Vagina (tissue), 2 donors: ENCODE data around the gene ZNF787. TPM values are rescaled to one million over a fixed set of nuclear protein-coding genes. Genes with fewer than 3 reads are reported as not detected.

Experiments
- DNase-seq, 2 donors: peaks; one replicate each; pipeline ENCODE4 v3.0.0-alpha.2; 2017; ENCODE audit errors: extremely low spot score in 2 of 2
- H3K27ac ChIP-seq: fragments of 200-600 bp; sonication (generic); one replicate; pipeline ENCODE4 v1.5.1; 2019
- H3K27me3 ChIP-seq: fragments of 200-600 bp; sonication (generic); one replicate; pipeline ENCODE4 v1.5.1; 2019
- H3K36me3 ChIP-seq, 2 donors: fragments of 200-600 bp; sonication (generic); one replicate each; pipeline ENCODE4 v1.5.1; 2017 to 2019
- H3K4me1 ChIP-seq: fragments of 200-600 bp; sonication (generic); one replicate; pipeline ENCODE4 v1.5.1; 2019
- H3K4me3 ChIP-seq, 2 donors: fragments of 200-600 bp; sonication (generic); 1 replicate in 1 of 2; 2 replicates in 1 of 2; pipeline ENCODE4 v1.5.1; 2016 to 2019
- H3K9me3 ChIP-seq: fragments of 200-600 bp; sonication (generic); one replicate; pipeline ENCODE4 v1.5.1; 2019
- POLR2A ChIP-seq, 2 donors: fragments of 450-650 bp; IDR thresholded peaks; one replicate each; pipeline ENCODE4 v1.6.1; 2017; ENCODE audit warnings: antibody characterized with exemption in 2 of 2, mild to moderate bottlenecking in 2 of 2, moderate library complexity in 2 of 2
- POLR2AphosphoS5 ChIP-seq, 2 donors: sonication (generic); formaldehyde crosslinking; IDR thresholded peaks; one replicate each; pipeline ENCODE4 v1.9.0; 2017; ENCODE audit warnings: antibody characterized with exemption in 2 of 2, mild to moderate bottlenecking in 2 of 2, low read depth in 1 of 2; ENCODE audit not compliant: insufficient read depth in 1 of 2
- intact Hi-C: fragments of 100-400 bp; cut with DNase I; formaldehyde crosslinking; loops from one replicate; pipeline ENCODE4 v1.15.1; 2023
- total RNA-seq: library from RNA; depleted of rRNA; stranded (reverse); fragments of >200 nt; gene quantifications from one replicate; pipeline ENCODE4 v1.2.3, GENCODE V29; 2016
- TF ChIP-seq, protein P1 (sequence below), 3 experiments: fragments of 450-650 bp in 2 of 3; fragments of 200-600 bp in 1 of 3; sonication (generic) in 1 of 3; IDR thresholded peaks; one replicate each; pipeline ENCODE4 v1.5.1; 2017 to 2019; ENCODE audit warnings: antibody characterized with exemption in 3 of 3, mild to moderate bottlenecking in 2 of 3, moderate library complexity in 2 of 3

The ZNF787 gene
- total RNA-seq, 1 donor from 2014 or later, result 13.5 TPM

DNA sequence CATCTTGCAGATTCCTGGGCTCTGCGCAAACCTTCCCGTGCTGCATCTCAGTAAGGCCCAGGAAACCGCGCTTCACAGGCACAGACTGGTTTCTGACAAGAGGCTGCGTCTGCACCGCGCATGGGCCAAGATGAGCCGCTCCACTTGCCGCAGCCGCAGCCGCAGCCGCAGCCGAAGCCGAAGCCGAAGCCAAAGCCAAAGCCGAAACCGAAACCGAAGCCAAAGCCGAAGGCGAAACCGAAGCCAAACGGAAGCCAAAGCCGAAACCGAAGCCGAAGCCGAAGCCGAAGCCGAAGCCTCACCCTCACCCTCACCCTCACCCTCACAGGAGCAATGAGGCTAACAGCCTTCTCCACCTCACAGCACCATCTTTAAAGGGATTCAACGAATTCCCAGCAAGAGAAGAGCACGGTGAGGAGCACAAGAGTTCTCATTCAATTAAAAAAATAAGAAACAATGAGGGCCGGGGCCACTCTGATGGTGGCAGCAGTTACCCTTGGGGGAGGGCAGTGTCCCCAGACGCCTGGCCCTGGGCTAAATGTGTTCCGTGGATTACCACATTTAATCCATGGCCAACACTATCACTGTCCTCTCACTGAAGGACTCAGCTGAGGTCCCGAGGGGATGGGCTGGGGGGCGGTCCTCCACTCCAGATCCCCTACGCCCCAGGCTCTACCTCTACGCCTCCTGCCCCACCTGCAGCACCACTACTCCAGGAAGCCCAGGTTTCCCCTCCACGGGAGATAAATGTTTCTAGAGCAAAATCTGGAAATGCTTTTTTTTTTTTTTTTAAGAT is 29.1 kb downstream of the ZNF787 start:
- H3K27ac ChIP-seq, result no peak overlapping the region
- TF ChIP-seq, protein P1, sequence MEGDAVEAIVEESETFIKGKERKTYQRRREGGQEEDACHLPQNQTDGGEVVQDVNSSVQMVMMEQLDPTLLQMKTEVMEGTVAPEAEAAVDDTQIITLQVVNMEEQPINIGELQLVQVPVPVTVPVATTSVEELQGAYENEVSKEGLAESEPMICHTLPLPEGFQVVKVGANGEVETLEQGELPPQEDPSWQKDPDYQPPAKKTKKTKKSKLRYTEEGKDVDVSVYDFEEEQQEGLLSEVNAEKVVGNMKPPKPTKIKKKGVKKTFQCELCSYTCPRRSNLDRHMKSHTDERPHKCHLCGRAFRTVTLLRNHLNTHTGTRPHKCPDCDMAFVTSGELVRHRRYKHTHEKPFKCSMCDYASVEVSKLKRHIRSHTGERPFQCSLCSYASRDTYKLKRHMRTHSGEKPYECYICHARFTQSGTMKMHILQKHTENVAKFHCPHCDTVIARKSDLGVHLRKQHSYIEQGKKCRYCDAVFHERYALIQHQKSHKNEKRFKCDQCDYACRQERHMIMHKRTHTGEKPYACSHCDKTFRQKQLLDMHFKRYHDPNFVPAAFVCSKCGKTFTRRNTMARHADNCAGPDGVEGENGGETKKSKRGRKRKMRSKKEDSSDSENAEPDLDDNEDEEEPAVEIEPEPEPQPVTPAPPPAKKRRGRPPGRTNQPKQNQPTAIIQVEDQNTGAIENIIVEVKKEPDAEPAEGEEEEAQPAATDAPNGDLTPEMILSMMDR (IDR thresholded peaks at IDR 0.05), result no peak
- no peak for TF ChIP-seq POLR2A (IDR thresholded peaks at IDR 0.05)
- no peak for TF ChIP-seq POLR2AphosphoS5 (IDR thresholded peaks at IDR 0.05; ENCODE audit: insufficient read depth in 1 of 2, low read depth in 1 of 2)
- H3K4me3 ChIP-seq, result no peak overlapping the region
- DNase-seq, result no peak
- peaks cover 0 to 10% of the 10 kb centered on the region in 2 donors for H3K36me3 ChIP-seq
- H3K27me3 ChIP-seq, result no peaks in the 10 kb centered on the region
- H3K9me3 ChIP-seq, result no peaks in the 10 kb centered on the region
- H3K4me1 ChIP-seq, result peaks cover 12% of the 10 kb centered on the region
- intact Hi-C loops, result loop anchor here (5.0 kb wide), 1 partner anchor 70 kb away; no protein-coding TSS in a partner anchor

DNA sequence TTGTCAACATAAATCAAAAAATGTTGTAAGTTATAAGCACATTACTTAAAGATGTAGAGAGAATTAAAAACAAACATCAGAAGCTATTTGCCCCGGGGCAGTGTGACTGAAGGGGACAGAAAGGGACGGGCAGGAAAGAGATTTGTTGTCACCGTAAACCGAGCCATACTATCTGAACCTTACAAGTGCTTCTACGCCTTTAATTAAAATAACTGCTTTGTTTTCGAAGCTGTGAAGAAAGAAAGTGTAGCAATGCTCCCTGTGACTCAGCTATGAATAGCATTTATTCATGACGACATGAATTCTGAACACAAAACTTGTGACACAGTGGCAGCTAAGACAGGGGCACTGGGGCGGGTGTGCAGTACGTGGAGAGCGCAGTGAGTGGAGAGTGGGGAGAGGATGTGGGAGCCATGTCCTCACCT is 30.0 kb downstream of the ZNF787 start:
- Histone ChIP-seq H3K27me3 (no peaks in the 10 kb centered on the region), H3K9me3 (no peaks in the 10 kb centered on the region), H3K27ac (no peak overlapping the region), H3K36me3 (peaks cover 0 to 10% of the 10 kb centered on the region in 2 donors), H3K4me1 (peaks cover 12% of the 10 kb centered on the region), H3K4me3 (no peak overlapping the region)
- intact Hi-C loops, result loop anchor here (5.0 kb wide), 1 partner anchor 71 kb away; no protein-coding TSS in a partner anchor
- DNase-seq, result no peak
- peak in 1 of 2 donors; percentile 23 for TF ChIP-seq POLR2AphosphoS5 (IDR thresholded peaks at IDR 0.05; ENCODE audit: insufficient read depth in 1 of 2, low read depth in 1 of 2)
- TF ChIP-seq POLR2A (IDR thresholded peaks at IDR 0.05), result no peak
- TF ChIP-seq, protein P1 (IDR thresholded peaks at IDR 0.05), result no peak

DNA sequence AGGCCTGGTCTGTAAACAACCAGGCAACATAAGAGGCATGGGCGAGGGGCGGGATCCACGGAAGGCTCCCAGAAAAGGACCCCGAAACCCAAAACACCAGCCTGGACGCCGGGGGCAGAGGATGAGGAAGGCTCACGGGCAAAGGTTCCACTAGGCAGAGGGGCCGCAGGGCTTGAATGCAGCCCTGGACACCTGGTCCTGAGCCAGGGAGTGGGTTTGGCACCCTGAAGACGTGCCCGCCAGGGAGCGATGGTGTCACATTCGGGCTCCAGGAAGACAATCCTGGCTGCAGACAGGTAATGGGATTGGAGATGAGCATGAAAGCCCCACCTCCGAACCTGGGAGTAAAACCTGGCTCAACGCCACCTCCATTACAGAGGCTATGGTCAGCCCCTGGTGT is 31.8 kb downstream of the ZNF787 start:
- TF ChIP-seq POLR2A (IDR thresholded peaks at IDR 0.05) (no peak), POLR2AphosphoS5 (IDR thresholded peaks at IDR 0.05; ENCODE audit: insufficient read depth in 1 of 2, low read depth in 1 of 2) (no peak)
- TF ChIP-seq, protein P1 (IDR thresholded peaks at IDR 0.05), result no peak
- DNase-seq, result no peak
- intact Hi-C loops, result no loop called here
- H3K4me1 ChIP-seq, result peaks cover 12% of the 10 kb centered on the region
- no peak overlapping the region for H3K27ac ChIP-seq
- H3K4me3 ChIP-seq, result no peak overlapping the region
- H3K36me3 ChIP-seq, result peaks cover 0 to 10% of the 10 kb centered on the region in 2 donors
- no peaks in the 10 kb centered on the region for H3K27me3 ChIP-seq
- no peaks in the 10 kb centered on the region for H3K9me3 ChIP-seq

DNA sequence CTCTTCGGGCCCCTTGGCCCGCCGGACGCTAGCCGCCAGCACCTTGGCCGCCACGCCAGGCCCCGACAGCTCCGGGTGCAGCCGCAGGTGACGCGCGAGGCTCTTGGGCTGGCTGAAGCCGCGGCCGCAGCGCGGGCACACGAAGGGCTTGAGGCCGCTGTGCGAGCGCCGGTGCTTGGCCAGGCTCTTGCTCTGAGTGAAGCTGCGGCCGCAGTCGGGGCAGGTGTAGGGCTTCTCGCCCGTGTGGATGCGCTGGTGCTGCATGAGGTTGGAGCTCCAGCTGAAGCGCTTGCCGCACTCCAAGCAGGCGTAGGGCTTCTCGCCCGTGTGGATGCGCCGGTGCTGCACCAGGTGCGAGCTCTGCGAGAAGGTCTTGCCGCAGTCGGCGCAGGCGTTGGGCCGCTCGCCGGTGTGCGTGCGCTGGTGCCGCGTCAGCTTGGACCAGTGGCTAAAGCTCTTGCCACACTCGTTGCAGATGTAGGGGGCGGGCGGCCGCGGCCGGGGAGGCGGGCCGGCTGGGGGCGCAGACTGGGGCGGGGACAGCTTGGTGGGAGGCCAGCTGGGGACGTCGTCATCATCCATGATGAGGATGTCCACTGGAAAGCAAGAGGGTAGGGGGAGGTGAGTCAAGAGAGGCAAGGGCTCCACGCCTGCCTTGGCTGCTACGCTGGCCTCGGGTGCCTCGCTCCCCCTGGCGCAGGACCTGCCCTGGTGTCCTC is 32.4 kb downstream of the ZNF787 start:
- peaks cover 0 to 10% of the 10 kb centered on the region in 2 donors for H3K36me3 ChIP-seq
- H3K27me3 ChIP-seq, result no peaks in the 10 kb centered on the region
- intact Hi-C loops, result no loop called here
- no peaks in the 10 kb centered on the region for H3K9me3 ChIP-seq
- no peak overlapping the region for H3K4me3 ChIP-seq
- no peak for DNase-seq
- no peak overlapping the region for H3K27ac ChIP-seq
- H3K4me1 ChIP-seq, result peaks cover 12% of the 10 kb centered on the region
- TF ChIP-seq, protein P1 (IDR thresholded peaks at IDR 0.05), result no peak
- TF ChIP-seq POLR2A (IDR thresholded peaks at IDR 0.05), result no peak
- no peak for TF ChIP-seq POLR2AphosphoS5 (IDR thresholded peaks at IDR 0.05; ENCODE audit: insufficient read depth in 1 of 2, low read depth in 1 of 2)
